GM23338 (cell line): ENCODE data around the gene EXOC3.

ENCODE experiments used
- CREB1 ChIP-seq: fragments of 250-450 bp; sonication (Bioruptor Pico); IDR thresholded peaks from 2 replicates; pipeline ENCODE4 v1.5.0; 2020; ENCODE audit warnings: low read depth, mild to moderate bottlenecking, moderate library complexity
- CTCF ChIP-seq, 2 experiments: fragments of 200-600 bp in 1 of 2; sonication (generic) in 1 of 2; conservative IDR thresholded peaks; 2 replicates each; pipeline versions ENCODE4 v1.5.1 to v1.6.1; 2016 to 2017; ENCODE audit warnings: antibody characterized with exemption in 2 of 2, low read depth in 2 of 2, mild to moderate bottlenecking in 2 of 2, moderate library complexity in 1 of 2
- ETS1 ChIP-seq: IDR thresholded peaks from 2 replicates; pipeline ENCODE4 v1.6.1; 2016; ENCODE audit warnings: antibody characterized with exemption
- EZH2 ChIP-seq: fragments of 200-600 bp; sonication (generic); IDR thresholded peaks from one replicate; pipeline ENCODE4 v1.8.0; 2017; ENCODE audit warnings: antibody characterized with exemption, mild to moderate bottlenecking, low read depth; ENCODE audit not compliant: unreplicated experiment
- EZH2phosphoT487 ChIP-seq: fragments of 200-600 bp; sonication (generic); IDR thresholded peaks from one replicate; pipeline ENCODE4 v1.8.1; 2018; ENCODE audit warnings: antibody characterized with exemption; ENCODE audit not compliant: unreplicated experiment
- JUNB ChIP-seq: IDR thresholded peaks from one replicate; pipeline ENCODE4 v1.6.1; 2016; ENCODE audit warnings: antibody characterized with exemption; ENCODE audit not compliant: unreplicated experiment
- NANOG ChIP-seq: IDR thresholded peaks from 2 replicates; pipeline ENCODE4 v1.6.1; 2016; ENCODE audit warnings: antibody characterized with exemption, borderline replicate concordance
- POLR2AphosphoS5 ChIP-seq: IDR thresholded peaks from 2 replicates; pipeline ENCODE4 v1.6.1; 2016; ENCODE audit warnings: antibody characterized with exemption, low read depth
- STAT1 ChIP-seq: IDR thresholded peaks from one replicate; pipeline ENCODE4 v1.6.1; 2016; ENCODE audit warnings: antibody characterized with exemption; ENCODE audit not compliant: unreplicated experiment
- ZNF114 ChIP-seq: fragments of 250-450 bp; sonication (Bioruptor Pico); IDR thresholded peaks from 2 replicates; pipeline ENCODE4 v1.5.0; 2020; ENCODE audit warnings: mild to moderate bottlenecking, moderate library complexity
- ZNF331 ChIP-seq: fragments of 250-450 bp; sonication (Bioruptor Pico); IDR thresholded peaks from 2 replicates; pipeline ENCODE4 v1.5.0; 2020; ENCODE audit warnings: low read depth, mild to moderate bottlenecking, moderate library complexity
- TF ChIP-seq, protein P1 (sequence below): IDR thresholded peaks from one replicate; pipeline ENCODE4 v1.6.1; 2018; ENCODE audit warnings: antibody characterized with exemption; ENCODE audit not compliant: unreplicated experiment

GRCh38 chr5:423233-423565 lies 19.8 kb upstream of the EXOC3 start:
- TF ChIP-seq POLR2AphosphoS5 (no peak), EZH2phosphoT487 (no peak), CTCF (conservative IDR thresholded peaks at IDR 0.05; ENCODE audit: low read depth in 2 of 2) (no peak), EZH2 (no peak), JUNB (no peak), ZNF114 (CRISPR knock-in tag) (no peak), CREB1 (CRISPR knock-in tag) (no peak), STAT1 (no peak), ETS1 (no peak), NANOG (no peak), ZNF331 (CRISPR knock-in tag) (no peak)
- TF ChIP-seq, protein P1, sequence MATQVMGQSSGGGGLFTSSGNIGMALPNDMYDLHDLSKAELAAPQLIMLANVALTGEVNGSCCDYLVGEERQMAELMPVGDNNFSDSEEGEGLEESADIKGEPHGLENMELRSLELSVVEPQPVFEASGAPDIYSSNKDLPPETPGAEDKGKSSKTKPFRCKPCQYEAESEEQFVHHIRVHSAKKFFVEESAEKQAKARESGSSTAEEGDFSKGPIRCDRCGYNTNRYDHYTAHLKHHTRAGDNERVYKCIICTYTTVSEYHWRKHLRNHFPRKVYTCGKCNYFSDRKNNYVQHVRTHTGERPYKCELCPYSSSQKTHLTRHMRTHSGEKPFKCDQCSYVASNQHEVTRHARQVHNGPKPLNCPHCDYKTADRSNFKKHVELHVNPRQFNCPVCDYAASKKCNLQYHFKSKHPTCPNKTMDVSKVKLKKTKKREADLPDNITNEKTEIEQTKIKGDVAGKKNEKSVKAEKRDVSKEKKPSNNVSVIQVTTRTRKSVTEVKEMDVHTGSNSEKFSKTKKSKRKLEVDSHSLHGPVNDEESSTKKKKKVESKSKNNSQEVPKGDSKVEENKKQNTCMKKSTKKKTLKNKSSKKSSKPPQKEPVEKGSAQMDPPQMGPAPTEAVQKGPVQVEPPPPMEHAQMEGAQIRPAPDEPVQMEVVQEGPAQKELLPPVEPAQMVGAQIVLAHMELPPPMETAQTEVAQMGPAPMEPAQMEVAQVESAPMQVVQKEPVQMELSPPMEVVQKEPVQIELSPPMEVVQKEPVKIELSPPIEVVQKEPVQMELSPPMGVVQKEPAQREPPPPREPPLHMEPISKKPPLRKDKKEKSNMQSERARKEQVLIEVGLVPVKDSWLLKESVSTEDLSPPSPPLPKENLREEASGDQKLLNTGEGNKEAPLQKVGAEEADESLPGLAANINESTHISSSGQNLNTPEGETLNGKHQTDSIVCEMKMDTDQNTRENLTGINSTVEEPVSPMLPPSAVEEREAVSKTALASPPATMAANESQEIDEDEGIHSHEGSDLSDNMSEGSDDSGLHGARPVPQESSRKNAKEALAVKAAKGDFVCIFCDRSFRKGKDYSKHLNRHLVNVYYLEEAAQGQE = no peak
